Measurements from ENCODE around the gene ZBTB20.

The ZBTB20 gene

DNA sequence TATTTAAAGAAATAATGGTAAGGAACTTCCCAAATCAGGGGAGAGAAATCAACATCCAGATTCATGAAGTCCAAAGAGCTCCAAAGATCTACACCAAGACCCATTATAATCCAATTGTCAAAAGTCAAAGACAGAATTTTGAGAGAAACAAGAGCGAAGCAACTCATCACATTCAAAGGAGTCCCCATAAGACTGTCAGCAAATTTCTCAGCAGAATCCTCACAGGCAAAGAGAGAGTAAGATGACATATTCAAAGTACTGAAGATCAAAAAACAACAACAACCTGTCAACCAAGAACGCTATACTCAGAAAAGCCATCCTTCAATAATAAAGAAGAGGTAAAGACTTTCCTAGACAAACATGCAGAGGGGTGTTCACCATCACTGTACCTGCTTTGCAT lies 511.2 kb downstream of the ZBTB20 start:
- 0 out of 2 replicates have a peak, but pooled peaks cover 8% of the 10 kb centered on the region for H3K9me3 ChIP-seq (ENCODE audit: insufficient read depth, low read depth, low read length)
- H3K27me3 ChIP-seq (ENCODE audit: insufficient read depth, low read length), result no peaks in the 10 kb centered on the region
- H3K4me3 ChIP-seq (ENCODE audit: low read length), result no peak overlapping the region
- 79% methylated on average over 2 of the region's 2 CpGs for WGBS
- no peaks in the 10 kb centered on the region for H3K36me3 ChIP-seq (ENCODE audit: insufficient read depth, low read length)
- peaks cover 17% of the 10 kb centered on the region; the same call in 1 of the 2 replicates for H3K4me1 ChIP-seq (ENCODE audit: insufficient read depth, low read length)
- no peak overlapping the region for H3K27ac ChIP-seq (ENCODE audit: low read depth, low read length)
- H3K9ac ChIP-seq (ENCODE audit: low read depth, low read length), result no peak overlapping the region

DNA sequence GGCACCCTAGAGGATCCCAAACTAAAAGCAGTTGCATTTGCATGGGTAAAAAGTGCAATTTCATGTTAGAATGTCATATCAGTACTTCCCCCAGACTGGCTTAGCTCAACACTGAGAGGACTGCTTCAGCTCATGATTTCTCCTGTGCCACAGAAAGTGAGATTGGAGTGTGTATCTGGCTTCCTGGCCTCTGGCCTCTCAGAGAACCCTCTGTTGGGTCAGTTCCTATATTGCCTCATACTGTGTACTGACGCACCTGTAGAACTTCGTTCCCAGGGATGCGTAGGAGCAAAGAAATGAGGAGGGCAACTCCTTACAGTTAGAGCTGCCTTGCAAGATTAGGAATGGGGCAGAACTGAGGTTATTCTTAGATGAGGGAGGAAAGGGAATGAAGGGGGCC lies 512.5 kb downstream of the ZBTB20 start:
- H3K4me3 ChIP-seq (ENCODE audit: low read length), result no peak overlapping the region

DNA sequence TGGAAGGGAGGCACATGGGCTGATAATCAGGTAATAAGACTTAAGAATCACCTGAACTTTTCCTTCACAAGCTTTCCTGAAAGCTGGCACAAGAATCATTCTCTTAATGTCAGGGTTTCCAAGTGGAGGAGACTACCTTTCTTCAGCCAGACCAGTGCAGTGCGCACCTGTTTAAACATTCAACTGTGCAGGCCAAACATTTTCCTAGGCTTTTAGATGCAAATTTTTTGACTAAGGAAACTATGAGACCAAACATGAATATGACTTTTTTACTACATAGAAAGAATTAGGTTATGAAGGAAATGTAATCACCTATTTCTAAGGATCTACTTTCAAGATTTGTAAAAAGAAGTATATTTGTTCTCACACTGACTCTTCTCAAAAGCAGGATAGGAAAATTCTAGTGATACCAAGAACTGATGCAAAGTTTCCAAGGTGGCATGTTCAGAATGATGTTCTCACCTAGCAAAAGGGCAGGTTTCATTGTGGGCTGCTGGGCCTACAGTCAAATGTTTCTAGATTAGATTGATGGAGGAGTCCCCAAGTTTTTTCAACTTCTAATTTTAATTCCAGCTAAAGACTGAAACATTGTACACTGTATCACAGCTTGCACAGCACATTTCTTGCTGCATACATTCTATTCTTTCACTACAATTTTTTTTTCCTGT lies 514.2 kb downstream of the ZBTB20 start:
- H3K9ac ChIP-seq (ENCODE audit: low read depth, low read length), result no peak overlapping the region
- no peak overlapping the region for H3K4me3 ChIP-seq (ENCODE audit: low read length)
- 0 out of 2 replicates have a peak, but pooled peaks cover 5% of the 10 kb centered on the region for H3K4me1 ChIP-seq (ENCODE audit: insufficient read depth, low read length)
- no peak overlapping the region for H3K27ac ChIP-seq (ENCODE audit: low read depth, low read length)
- H3K27me3 ChIP-seq (ENCODE audit: insufficient read depth, low read length), result no peaks in the 10 kb centered on the region
- WGBS, result 97% methylated on average over 1 of the region's 1 CpG
- H3K36me3 ChIP-seq (ENCODE audit: insufficient read depth, low read length), result no peaks in the 10 kb centered on the region
- 0 out of 2 replicates have a peak, but pooled peaks cover 8% of the 10 kb centered on the region for H3K9me3 ChIP-seq (ENCODE audit: insufficient read depth, low read depth, low read length)

More for the DNA sequence above, 512.5 kb downstream of the ZBTB20 start:
- Histone ChIP-seq H3K27ac (ENCODE audit: low read depth, low read length) (no peak overlapping the region), H3K27me3 (ENCODE audit: insufficient read depth, low read length) (no peaks in the 10 kb centered on the region), H3K9ac (ENCODE audit: low read depth, low read length) (no peak overlapping the region), H3K4me1 (ENCODE audit: insufficient read depth, low read length) (peaks cover 9% of the 10 kb centered on the region; the same call in 1 of the 2 replicates), H3K9me3 (ENCODE audit: insufficient read depth, low read depth, low read length) (0 out of 2 replicates have a peak, but pooled peaks cover 8% of the 10 kb centered on the region), H3K36me3 (ENCODE audit: insufficient read depth, low read length) (no peaks in the 10 kb centered on the region)
- WGBS, result 97% methylated on average over 3 of the region's 3 CpGs

DNA sequence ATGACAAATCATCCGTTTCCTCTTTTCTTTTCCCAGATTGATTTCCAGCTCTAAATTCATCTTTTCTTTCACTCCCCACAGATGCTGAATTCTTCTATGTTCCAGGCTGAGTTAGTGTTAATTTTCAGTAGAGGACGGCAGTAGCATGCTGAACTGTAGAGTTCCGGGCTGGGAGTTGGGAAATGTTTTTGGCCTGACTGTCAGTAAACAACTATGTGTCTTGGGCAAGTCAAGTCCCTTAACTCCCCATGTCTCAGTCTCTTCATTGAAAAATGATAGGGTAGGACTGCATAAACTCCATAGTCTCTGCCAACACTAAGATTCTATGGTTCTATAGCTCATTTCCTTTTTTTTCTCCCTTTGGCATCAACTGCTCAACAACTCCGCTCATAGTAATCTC lies 519.3 kb downstream of the ZBTB20 start:
- Histone ChIP-seq H3K4me1 (ENCODE audit: insufficient read depth, low read length) (peaks cover 12% of the 10 kb centered on the region; the same call in 1 of the 2 replicates), H3K27me3 (ENCODE audit: insufficient read depth, low read length) (no peaks in the 10 kb centered on the region), H3K27ac (ENCODE audit: low read depth, low read length) (no peak overlapping the region), H3K36me3 (ENCODE audit: insufficient read depth, low read length) (no peaks in the 10 kb centered on the region), H3K9me3 (ENCODE audit: insufficient read depth, low read depth, low read length) (no peaks in the 10 kb centered on the region), H3K4me3 (ENCODE audit: low read length) (no peak overlapping the region), H3K9ac (ENCODE audit: low read depth, low read length) (no peak overlapping the region)
- WGBS, result 91% methylated on average over 4 of the region's 4 CpGs

DNA sequence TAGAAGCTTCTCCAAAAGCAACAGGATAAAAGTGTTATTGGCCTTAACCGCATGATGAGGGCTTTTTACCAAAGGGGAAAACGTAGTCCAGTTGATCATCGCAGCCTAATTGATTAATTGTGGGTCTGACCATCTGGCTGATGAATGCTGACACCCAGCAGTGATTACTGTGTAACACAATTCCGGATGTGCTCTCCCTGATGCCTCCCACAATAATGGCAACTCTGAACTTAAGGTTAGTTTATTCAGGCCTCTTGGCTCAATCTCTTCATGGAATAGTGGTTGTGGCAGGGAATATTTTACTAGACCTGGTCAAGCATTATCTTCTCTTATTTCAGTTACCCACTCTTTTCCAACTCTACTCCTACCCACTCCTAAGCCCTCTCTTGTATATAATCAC lies 520.3 kb downstream of the ZBTB20 start:
- Histone ChIP-seq H3K9me3 (ENCODE audit: insufficient read depth, low read depth, low read length) (no peaks in the 10 kb centered on the region), H3K36me3 (ENCODE audit: insufficient read depth, low read length) (no peaks in the 10 kb centered on the region), H3K27me3 (ENCODE audit: insufficient read depth, low read length) (no peaks in the 10 kb centered on the region), H3K4me3 (ENCODE audit: low read length) (no peak overlapping the region), H3K27ac (ENCODE audit: low read depth, low read length) (no peak overlapping the region), H3K9ac (ENCODE audit: low read depth, low read length) (no peak overlapping the region), H3K4me1 (ENCODE audit: insufficient read depth, low read length) (peaks cover 12% of the 10 kb centered on the region; the same call in 1 of the 2 replicates)
- 90% methylated on average over 4 of the region's 4 CpGs for WGBS

DNA sequence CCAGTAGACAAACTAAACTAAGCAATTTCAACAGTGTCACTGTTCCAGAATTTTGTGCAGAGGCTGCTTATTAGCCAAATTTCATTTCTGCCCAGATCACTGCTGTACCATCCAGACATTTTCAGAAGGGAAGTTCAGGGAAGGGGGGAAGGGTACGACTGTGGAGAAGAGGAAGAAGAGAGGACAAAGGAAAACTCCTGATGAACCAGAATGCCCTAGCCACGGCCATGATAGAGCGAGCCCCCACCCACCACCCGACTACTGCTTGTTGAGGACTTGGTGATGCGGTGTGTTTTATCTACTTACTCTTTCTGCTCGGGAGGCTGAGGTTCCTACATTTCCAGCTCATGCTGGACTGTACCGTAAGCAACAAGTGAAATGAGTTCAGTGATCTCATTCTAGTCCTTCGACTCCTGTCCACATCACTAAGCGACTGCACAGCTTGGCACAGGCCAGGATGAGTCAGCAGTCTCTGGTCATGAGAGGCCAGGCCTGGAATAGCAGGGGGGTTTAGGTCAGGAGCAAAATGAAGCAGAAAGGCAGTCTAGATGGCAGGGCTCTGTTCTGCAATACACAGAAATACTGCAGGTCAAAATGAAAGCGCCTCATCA lies 522.4 kb downstream of the ZBTB20 start:
- H3K9ac ChIP-seq (ENCODE audit: low read depth, low read length), result peak overlapping the region; percentile 38; the same call in 1 of the 2 replicates
- no peaks in the 10 kb centered on the region for H3K36me3 ChIP-seq (ENCODE audit: insufficient read depth, low read length)
- peak overlapping the region; percentile 12; the same call in 1 of the 2 replicates for H3K4me3 ChIP-seq (ENCODE audit: low read length)
- no peaks in the 10 kb centered on the region for H3K9me3 ChIP-seq (ENCODE audit: insufficient read depth, low read depth, low read length)
- WGBS, result 91% methylated on average over 10 of the region's 10 CpGs
- H3K27me3 ChIP-seq (ENCODE audit: insufficient read depth, low read length), result no peaks in the 10 kb centered on the region
- peaks cover 12% of the 10 kb centered on the region; the same call in 1 of the 2 replicates for H3K4me1 ChIP-seq (ENCODE audit: insufficient read depth, low read length)
- H3K27ac ChIP-seq (ENCODE audit: low read depth, low read length), result no peak overlapping the region

DNA sequence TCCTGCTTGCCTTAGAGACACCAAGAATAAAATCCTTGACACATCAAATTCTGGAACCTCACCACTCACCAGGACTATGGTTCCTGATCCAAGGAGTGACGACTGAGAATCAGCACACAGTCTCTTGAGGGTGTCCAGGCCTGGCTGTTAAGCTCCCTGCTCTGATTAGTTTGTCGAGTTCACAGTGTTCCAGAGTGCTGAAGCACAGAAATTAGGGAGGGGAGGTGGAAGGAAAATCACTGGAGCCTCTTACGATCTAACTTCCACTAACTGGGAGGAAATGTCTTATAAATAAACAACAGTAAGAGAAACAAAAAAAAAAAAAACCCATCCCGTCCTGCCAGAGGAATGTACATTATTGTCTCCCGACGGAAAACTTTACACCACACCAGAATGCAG lies 523.0 kb downstream of the ZBTB20 start:
- H3K4me1 ChIP-seq (ENCODE audit: insufficient read depth, low read length), result peaks cover 12% of the 10 kb centered on the region; the same call in 1 of the 2 replicates
- no peak overlapping the region for H3K27ac ChIP-seq (ENCODE audit: low read depth, low read length)
- H3K9ac ChIP-seq (ENCODE audit: low read depth, low read length), result peak overlapping the region; percentile 38; the same call in 1 of the 2 replicates
- H3K4me3 ChIP-seq (ENCODE audit: low read length), result peak overlapping the region; percentile 12; the same call in 1 of the 2 replicates
- no peaks in the 10 kb centered on the region for H3K9me3 ChIP-seq (ENCODE audit: insufficient read depth, low read depth, low read length)
- H3K27me3 ChIP-seq (ENCODE audit: insufficient read depth, low read length), result no peaks in the 10 kb centered on the region
- H3K36me3 ChIP-seq (ENCODE audit: insufficient read depth, low read length), result no peaks in the 10 kb centered on the region
- WGBS, result 85% methylated on average over 3 of the region's 6 CpGs

DNA sequence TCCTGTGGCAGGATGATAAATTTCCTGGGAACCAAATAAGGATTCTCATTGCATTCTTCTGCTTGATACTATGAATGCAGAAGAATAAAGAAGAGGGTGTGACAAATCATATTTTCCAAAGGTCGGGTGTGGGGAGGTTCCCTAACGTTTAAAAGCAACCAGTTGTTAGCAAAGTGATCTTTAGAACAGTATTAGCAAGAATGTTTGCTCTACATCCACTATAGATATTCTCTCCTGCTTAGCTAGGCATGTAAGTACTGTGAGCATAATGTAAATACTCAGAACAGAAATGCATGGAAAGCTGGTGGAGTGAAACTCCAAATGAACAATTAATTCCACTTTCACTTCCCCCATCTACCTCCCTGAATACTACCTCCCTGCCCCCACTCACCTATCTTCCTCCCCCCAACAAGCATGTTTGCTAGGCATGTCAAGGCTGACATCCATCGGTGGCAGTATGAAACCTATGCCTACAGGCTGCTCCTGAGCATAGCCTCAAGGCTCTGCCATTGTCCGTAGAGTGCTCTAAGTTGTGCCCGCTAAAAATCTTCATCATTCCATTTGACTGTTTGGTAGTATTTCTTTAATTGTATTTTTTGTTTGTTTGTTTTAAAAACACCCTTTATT lies 523.6 kb downstream of the ZBTB20 start:
- WGBS, result 93% methylated on average over 5 of the region's 5 CpGs
- H3K9ac ChIP-seq (ENCODE audit: low read depth, low read length), result no peak overlapping the region
- H3K36me3 ChIP-seq (ENCODE audit: insufficient read depth, low read length), result no peaks in the 10 kb centered on the region
- H3K27me3 ChIP-seq (ENCODE audit: insufficient read depth, low read length), result no peaks in the 10 kb centered on the region
- no peak overlapping the region for H3K4me3 ChIP-seq (ENCODE audit: low read length)
- no peaks in the 10 kb centered on the region for H3K9me3 ChIP-seq (ENCODE audit: insufficient read depth, low read depth, low read length)
- peaks cover 12% of the 10 kb centered on the region; the same call in 1 of the 2 replicates for H3K4me1 ChIP-seq (ENCODE audit: insufficient read depth, low read length)
- H3K27ac ChIP-seq (ENCODE audit: low read depth, low read length), result no peak overlapping the region

DNA sequence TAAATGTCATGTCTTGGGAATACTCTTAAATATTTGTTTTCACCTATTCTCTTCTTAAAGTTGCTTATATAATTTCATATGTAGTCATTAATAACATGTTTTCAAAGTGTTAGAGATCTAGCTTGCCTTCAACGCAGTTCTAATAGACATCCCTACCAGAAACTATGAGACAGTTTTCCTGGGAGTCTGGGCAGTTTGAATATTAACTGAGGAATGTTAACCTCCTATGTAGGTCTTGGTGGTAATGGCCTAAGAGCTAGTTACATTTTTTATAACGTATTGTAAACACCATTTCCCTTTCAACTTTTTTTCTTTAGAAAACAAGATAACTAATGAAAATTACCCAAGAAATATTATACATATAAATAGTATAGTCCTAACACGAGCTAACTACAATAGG lies 525.1 kb downstream of the ZBTB20 start:
- H3K4me3 ChIP-seq (ENCODE audit: low read length), result no peak overlapping the region
- H3K4me1 ChIP-seq (ENCODE audit: insufficient read depth, low read length), result peaks cover 7% of the 10 kb centered on the region; the same call in 1 of the 2 replicates
- no CpG with 5 or more reads among the region's 3 CpGs for WGBS
- no peaks in the 10 kb centered on the region for H3K9me3 ChIP-seq (ENCODE audit: insufficient read depth, low read depth, low read length)
- H3K27ac ChIP-seq (ENCODE audit: low read depth, low read length), result no peak overlapping the region
- H3K27me3 ChIP-seq (ENCODE audit: insufficient read depth, low read length), result no peaks in the 10 kb centered on the region
- H3K9ac ChIP-seq (ENCODE audit: low read depth, low read length), result no peak overlapping the region
- no peaks in the 10 kb centered on the region for H3K36me3 ChIP-seq (ENCODE audit: insufficient read depth, low read length)

DNA sequence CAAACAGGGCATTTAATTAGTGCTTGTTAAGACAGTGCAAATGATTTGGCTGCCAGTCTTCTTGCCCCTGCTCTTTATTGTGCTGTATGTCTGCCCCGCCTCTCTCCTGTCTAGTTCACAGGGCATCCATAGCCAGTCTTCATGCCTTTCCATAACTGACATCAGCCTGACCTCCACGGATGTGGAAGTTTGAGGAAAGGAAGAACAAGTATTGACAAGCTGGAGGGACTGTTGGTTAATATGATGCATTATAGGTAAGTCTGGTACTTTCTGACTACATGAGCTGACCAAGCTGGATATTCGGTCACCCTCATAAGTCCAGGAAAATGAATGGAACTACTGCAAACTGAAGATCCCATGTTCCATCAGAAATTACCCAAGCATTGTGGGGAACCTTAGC lies 527.3 kb downstream of the ZBTB20 start:
- WGBS, result 94% methylated on average over 3 of the region's 3 CpGs
- H3K4me1 ChIP-seq (ENCODE audit: insufficient read depth, low read length), result peaks cover 7% of the 10 kb centered on the region; the same call in 1 of the 2 replicates
- H3K36me3 ChIP-seq (ENCODE audit: insufficient read depth, low read length), result no peaks in the 10 kb centered on the region
- no peaks in the 10 kb centered on the region for H3K9me3 ChIP-seq (ENCODE audit: insufficient read depth, low read depth, low read length)
- H3K4me3 ChIP-seq (ENCODE audit: low read length), result no peak overlapping the region
- no peak overlapping the region for H3K9ac ChIP-seq (ENCODE audit: low read depth, low read length)
- no peaks in the 10 kb centered on the region for H3K27me3 ChIP-seq (ENCODE audit: insufficient read depth, low read length)
- no peak overlapping the region for H3K27ac ChIP-seq (ENCODE audit: low read depth, low read length)

DNA sequence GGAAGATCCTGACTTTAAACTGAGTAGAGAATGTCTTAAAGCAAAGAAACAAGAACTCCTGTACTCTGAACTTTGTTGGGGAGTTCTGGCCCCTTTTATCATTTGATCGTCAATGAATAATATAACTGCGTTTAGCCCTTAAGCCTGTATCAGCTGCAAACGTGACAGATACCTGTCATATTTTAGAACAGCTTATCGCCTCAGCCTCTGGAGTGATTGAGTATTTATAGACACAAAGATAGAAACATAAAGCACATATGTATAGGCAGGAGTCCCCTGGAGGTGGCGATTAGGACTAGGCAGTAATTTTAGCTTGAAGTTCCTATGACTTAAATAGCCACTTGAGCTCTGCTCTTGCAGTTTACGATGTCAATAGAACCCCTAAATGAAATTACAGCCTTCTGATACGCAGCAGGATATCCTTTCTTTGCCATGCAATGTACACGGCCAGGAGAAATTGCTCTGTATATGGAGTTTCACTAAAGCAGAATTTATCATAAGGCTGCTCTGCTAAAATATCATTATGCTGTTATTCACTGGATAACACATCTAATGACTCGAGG lies 531.5 kb downstream of the ZBTB20 start:
- Histone ChIP-seq H3K36me3 (ENCODE audit: insufficient read depth, low read length) (no peaks in the 10 kb centered on the region), H3K9ac (ENCODE audit: low read depth, low read length) (no peak overlapping the region), H3K4me3 (ENCODE audit: low read length) (no peak overlapping the region), H3K27ac (ENCODE audit: low read depth, low read length) (no peak overlapping the region), H3K4me1 (ENCODE audit: insufficient read depth, low read length) (no peaks in the 10 kb centered on the region), H3K9me3 (ENCODE audit: insufficient read depth, low read depth, low read length) (no peaks in the 10 kb centered on the region), H3K27me3 (ENCODE audit: insufficient read depth, low read length) (no peaks in the 10 kb centered on the region)
- WGBS, result 94% methylated on average over 9 of the region's 9 CpGs
